SU-DHL-6 (cell line): ENCODE data around the gene RANGAP1.

Source experiments
- CTCF ChIP-seq: fragments of 200-600 bp; sonication (generic); IDR thresholded peaks from one replicate; pipeline ENCODE4 v1.5.1; 2017; ENCODE audit warnings: antibody characterized with exemption, mild to moderate bottlenecking, low read length, moderate library complexity; ENCODE audit not compliant: insufficient read depth, poor library complexity, severe bottlenecking
- EZH2phosphoT487 ChIP-seq: fragments of 200-600 bp; sonication (generic), shearing (Covaris generic); conservative IDR thresholded peaks from 2 replicates; pipeline ENCODE4 v1.6.1; 2018; ENCODE audit warnings: mild to moderate bottlenecking, antibody characterized with exemption, low read length, moderate library complexity, mixed read lengths

GRCh38 chr22:41226723-41227655 is 59.0 kb downstream of the RANGAP1 start:
- TF ChIP-seq EZH2phosphoT487 (no peak), CTCF (no peak)
